ENCODE results near the gene DHH.
"Not testable (repeated sequence)": the region's sequence is repeated elsewhere in the genome, so short reads cannot be mapped to it uniquely, and the experiment has no call there.

Gene DHH

DNA sequence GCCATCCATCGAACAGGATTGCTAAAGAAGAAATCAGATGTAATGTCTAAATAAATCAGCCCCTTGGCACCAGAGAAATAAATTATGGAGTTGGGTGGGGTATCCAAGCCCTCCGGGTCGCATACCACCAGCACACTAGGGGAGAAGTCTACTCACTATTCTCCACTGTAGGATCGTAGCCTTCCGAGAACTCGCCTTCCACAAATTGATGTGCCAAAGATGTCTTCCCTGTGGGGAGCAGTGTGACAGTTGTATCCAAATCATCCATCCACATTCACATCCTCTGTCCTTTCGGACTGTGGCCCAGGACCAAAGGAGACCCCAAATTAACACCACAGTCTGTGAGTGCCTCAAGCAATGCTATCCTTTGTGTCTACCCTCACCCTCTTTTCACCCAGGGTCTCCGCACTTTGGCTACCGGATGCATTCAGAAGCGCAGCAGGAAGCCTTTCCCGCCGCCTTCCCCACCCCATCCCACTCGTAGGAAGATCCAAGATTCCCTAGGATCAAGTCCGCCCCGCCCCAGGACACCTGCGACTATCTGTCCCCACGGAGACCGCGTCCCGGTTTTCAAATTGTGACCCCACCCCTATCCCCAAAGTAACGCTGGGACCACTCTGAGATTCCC is 25.6 kb downstream of the DHH start:
- no peak for DNase-seq

DNA sequence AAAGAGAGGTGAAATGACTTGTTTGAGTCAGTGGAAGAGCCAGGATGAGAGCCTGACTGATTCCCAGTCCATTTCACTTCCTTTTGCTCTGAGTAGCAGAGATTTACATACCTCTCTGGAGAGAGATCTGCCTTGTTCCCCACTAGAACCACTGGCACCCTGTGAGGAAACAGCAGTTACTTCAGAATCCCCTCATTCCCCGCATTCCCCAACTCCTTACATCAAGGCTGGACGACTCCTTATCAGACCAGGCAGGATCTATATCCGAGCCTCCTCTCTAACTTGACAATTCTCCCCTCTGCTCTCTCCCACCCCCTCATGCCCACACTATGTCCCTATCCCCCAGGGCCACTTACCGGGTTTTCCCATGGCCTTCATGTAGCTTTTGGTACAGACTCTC is 28.5 kb downstream of the DHH start:
- no peak for DNase-seq

DNA sequence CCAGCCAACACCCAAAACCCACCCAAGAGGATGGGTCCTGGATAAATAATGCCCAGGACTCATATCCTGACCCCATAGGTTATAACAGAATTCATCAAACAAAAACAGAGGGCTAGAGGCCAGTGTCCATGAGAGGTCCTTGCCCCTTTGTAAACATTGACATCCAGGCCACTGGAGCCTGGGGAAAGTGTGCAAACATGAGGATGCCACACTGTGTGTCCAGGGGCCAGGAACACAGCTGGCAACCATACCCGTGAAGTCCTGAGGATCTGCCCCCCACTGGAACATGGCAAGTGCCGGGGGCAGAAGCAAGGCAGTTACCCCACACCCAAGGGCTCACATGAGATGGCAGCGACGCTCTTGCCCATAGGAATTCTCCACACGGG is 29.8 kb downstream of the DHH start:
- DNase-seq, result no peak

DNA sequence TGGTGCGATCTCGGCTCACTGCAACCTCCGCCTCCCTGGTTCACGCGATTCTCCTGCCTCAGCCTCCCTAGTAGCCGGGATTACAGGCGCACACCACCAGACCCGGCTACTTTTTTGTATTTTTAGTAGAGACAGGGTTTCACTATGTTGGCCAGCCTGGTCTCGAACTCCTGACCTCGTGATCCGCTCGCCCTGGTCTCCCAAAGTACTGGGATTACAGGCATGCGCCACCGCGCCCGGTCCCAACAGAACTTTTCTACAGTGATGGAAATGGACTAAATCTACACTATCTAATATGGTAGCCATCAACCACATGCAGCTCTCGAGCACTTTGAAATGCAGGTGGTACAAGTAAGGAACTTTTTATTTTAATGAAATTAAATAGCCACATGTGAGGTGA is 32.7 kb downstream of the DHH start:
- DNase-seq, result not testable (repeated sequence)

DNA sequence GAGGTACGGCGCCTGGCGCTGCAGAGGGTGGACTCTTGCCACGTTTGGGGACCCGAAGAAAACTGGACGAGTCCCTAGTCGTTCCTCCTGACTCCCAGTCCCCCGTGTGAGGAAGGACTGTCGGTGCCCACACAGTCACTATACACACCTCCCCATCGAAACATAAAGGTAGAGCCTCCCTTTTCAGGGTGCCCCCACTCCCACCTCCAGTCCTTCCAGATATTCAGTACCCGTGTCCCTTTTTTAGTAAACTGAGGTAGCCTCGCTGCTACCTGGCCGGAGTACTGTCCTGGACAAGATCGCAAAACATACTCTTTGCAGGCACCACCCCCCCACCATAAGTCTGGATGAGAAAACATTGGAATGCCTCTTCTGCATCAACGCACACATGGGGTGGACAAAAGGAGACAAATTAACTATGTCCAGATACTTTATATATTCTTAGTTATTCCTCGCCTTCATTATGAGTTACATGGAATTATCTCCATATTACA is 33.4 kb downstream of the DHH start:
- DNase-seq, result no peak

DNA sequence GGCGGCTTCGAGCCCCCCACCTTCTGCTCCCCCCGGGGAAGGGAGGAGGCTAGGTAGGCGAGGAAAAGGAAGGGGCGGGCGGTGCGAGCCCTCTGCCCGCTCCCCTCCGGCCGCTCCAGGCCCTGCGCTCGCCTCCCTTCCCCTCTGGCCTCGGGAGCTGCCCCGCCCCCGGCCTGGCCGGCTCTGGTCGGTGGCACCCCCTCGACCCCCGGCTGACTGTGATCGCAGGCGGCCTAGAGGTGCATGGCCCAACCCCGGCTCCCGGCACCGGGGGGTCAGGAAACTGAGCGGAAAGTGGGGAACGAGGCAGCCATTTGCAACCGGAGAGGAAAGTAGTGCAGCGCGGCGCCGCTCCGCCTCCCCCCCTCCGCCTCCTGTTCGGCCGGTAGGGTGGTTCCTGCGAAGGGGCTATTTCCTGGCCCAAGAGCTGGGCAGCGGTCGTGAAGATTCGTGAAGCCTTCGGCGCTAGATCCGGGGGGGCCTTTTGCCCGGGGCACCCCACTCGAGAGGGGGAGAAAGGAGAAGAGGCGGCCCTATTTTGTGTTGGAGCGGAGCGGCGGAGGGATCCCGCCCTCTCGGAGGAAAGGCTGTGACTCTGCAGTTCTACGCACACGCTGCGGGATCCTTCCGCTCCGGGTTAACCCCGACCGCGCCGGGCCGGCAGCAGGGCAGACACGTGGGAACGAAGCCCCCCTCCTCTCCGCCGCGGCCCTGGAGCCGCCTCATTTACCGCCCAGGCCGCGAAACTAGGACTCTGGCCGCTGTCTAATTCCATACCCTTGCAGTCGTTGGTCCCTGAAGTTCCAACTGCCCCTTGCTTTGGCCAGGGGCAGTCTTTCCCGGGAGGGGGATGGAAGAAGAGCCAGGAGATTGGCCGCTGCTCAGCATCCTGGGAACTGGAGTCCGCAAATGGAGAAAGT is 34.1 kb downstream of the DHH start, which contains the start of gene KMT2D:
Gene KMT2D, minus strand, starts transcription at position 558 of the 920 bp plus-strand sequence. CDS start 5,470 bp downstream, outside the sequence.
- peak; percentile 95 for DNase-seq

DNA sequence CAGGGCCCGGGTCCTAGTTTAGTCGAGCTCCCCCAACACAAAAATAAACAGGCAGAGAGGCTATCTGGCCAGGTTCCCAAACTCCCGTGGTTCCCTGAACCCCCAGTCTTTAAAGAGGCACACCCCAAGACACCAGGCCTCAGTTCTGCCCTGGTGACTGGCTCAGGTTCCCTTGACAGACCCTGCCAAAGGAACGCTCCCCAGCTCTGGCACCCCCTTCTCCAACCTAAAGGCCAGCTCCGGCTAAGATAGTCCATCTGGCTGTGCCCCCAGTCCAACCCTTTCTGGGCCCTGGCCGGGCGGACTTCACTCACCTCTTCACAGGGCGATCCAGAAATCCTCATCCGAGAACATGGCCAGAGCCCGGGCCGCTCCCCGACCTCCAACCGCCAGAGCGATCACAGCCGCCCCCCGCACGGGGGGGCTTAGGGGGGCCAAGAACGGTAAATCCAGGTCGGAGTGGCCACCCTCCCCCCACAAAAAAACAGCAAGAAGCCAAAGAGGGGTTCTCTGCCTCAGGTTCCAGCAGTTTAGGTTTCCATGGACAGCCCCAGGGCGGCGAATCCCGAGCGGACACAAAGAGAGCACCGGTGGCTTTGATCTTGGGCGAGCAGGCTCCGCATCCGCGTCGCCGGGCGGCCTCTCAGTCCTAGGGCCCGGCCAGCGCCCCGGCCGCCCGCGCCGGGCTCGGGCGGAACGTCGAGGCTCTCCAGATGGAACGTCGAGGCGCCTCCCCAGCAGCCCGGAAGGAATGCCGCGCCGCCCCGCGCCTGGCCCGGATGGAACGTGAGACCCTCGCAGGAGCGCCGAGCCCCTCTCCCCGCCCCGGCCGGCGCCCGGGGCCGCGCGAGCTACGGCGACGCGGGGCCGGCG is 35.1 kb downstream of the DHH start:
- DNase-seq, result no peak

DNA sequence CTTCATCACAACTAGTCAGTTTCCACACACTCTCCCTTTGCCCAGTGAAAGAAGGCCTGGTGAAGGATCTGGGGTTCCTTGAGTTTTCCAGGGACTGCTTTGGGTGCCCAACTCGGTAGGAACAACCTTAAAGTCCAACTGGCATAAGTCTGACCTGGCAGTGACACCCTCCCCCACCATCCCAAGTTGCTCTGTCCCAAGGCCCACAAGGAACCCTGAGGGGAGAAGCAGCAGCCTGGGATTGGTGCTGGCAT is 35.6 kb downstream of the DHH start:
- DNase-seq, result no peak

DNA sequence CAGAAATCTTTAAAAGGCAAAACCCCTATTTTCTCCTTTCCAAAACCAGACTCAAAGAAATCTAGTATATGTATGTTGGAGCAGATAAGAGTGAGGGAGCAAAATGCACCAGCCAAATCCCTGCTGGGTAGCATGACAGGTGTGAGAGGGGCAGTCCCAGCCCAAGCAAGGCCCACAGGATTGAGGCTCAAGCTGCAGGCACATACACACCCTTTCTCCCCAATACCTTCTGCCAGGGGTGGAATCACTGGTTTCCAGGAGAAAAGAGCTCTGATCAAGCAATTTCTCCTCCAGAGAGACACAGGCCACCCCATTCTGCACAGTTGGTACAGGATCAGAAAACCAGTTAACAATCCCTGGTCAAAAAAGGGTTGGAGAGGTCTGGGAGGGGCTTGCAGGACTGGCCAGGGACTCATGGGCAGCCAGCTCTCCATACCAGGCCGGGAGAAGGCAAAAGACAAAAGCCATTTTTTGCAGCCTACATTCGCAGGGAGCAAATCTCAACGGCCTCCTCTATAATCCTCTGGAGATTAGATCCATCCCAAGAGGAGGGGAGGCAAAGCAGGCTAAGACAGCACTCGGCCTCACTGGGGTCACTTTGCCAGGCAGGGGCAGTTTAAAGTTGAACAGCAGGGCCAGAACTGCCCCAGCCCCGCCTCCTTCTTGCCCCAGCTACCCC is 36.1 kb downstream of the DHH start:
- DNase-seq, result no peak

DNA sequence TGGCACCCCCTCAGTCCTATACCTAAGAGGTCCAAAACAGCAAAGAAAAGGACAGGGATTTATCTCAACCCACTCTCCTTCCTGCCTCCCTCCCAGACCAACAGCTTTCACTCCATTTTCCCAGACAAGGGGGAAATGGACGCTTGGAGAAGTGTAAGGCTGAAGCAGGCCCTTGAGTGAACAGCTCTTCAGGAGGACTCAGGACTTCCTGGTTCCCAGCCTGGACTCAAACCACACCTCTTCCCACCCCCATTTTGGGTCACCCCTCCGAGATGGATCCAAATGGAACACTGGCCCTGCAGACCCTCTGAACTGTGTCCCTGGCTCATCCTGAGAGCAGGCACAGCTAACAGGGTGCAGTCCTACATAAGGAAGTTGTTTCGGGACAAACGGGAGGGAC is 36.7 kb downstream of the DHH start:
- no peak for DNase-seq

DNA sequence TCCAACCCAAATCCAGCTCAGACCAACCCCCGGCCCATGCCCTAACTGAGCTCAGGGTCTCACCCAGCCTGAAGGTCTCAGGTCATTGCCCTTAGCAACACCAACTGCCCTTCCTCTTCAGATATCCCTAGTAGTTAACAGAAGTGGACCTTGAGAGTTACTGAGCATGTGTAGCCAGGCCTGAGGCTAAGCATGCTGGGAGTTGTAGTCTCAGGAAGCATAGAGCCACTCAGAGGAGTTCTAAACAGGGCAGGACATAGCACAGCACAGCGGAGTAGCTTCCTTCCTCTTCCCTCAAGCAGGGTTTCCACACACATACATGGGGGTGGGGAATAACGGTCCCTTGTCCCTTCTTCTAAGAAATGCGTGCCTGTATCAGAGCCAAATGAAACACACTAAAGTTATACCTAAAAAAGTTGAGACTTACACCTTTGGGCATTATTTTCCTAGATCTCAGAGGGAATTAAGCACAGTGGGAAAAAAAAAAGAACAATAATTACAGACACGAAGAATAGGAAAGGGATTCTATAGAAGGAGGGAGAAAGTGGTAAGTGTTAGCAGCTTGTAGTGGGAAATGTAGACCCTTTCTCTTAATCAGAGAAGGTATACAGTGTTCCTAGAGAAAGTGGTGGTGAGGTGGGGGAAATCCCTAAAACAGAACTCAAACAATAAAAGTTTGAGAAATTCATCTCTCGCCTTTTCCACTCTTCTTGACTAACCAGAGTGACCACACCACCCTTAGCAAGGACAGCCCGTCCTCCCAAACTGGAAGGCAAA is 38.4 kb downstream of the DHH start:
- DNase-seq, result peak; percentile 75

DNA sequence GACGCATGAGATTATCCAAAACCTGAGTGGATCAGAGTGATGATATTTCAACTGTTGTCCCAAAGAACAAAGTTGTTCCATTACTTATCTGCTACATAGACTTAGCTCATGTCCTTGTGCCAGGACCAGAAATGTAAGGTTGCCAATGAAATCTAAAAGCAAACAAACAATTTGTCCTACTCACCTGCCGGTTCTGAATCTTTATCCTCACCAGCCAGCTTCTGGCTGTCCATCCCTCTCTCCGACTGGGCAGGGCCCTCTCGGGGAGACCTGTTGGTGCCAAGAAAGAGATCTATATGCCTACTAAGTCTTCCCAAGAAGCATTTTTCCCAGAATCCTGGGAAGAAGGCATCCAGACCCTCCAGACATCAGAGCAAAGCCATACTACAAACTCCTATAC is 39.5 kb downstream of the DHH start:
- no peak for DNase-seq

DNA sequence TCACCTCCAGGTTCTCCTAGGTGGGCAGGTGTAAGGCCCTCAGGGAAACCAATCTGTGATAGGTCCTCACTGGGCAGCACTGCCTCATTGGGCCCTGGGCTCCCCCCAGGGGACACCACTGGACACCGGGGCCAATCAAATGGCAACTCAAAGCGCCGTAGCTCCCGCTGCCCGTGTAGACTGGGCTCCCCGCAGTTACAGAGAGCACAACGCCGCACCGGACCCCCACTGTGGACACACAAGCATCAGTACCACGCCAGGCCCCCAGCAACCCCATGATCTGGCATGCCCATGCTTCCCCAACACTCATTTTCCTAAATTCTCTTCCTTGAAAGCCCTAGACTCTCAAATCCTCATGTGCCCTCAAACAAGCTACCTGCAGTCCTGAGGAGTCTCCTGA is 40.1 kb downstream of the DHH start:
- DNase-seq, result no peak

DNA sequence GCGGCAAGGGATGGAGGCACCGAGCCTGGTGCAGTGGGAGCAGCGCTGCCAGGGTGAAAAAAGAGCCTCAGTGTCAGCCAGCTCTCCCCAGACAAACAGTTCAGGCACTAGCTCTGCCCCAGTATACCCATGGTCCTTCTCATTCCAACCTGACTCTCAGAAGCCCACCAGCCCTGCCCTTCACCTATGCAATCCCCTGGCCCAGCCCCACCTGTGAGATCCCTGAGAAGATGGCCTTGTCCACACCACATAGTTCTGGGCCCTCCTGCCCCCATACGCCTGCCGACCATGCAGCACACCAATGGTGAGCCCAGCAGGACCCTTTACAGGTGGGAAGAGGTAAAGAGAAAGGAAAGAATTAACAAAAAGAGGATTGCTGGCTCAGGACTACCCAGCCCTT is 40.5 kb downstream of the DHH start:
- no peak for DNase-seq

DNA sequence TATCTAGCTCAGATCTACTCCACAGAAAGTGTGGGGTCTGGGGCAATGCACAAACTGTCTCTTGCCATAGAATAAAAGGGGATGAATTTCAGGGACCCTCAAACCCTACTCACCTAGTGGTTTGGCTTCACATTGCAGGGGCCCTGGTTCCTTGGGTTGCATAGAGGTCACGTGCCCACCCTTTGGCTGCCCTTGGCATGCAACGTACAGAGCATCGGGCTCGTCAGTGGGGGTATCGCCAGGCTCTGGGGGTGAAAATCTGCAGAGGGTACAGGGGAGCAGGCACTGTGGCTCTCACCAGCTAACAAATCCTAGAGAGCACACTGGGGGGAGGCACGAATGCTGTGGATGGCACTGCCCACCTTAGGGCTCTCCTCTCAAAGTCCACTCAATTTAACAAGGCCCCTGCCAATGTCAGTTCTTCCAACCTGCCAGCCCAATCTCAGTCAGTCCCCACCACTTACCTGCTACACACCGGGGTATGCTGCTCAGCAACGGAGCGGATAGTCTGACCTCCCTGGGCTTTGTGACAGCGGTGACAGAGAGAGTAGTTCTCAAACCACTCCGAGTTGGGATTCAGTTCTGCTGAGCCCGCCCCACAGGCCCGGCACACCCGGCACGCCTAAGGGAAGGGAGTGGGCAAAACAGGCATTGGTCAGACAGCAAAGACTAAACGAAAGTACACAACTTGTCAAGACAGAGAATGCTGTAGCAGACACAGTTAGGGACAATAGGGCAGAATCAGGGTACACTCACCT is 42.0 kb downstream of the DHH start:
- no peak for DNase-seq

DNA sequence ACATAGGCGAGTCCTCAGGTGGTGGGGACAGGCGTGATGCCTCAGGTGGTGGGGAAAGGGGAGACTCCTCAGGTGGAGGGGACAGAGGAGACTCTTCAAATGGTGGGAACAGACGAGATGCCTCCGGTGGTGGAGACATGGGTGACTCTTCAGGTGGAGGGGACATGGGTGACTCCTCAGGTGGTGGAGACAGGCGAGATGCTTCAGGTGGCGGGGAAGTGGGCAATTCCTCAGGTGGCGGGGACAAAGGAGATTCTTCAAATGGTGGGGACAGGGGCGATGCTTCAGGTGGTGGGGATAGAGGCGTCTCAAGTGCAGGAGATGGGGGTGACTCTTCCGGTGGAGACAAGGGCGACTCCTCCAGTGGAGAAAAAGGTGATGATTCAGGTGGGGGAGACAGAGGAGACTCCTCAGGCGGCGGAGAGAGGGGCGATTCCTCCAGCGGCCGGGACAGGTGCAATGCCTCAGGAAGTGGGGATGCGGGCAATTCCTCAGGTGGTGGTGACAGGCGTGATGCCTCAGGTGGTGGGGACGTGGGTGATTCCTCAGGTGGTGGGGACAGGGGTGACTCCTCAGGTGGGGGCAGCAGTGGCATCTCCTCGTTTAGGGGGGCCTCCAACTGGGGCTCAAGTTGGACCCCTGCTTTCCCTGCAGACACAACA is 42.7 kb downstream of the DHH start:
- no peak for DNase-seq

DNA sequence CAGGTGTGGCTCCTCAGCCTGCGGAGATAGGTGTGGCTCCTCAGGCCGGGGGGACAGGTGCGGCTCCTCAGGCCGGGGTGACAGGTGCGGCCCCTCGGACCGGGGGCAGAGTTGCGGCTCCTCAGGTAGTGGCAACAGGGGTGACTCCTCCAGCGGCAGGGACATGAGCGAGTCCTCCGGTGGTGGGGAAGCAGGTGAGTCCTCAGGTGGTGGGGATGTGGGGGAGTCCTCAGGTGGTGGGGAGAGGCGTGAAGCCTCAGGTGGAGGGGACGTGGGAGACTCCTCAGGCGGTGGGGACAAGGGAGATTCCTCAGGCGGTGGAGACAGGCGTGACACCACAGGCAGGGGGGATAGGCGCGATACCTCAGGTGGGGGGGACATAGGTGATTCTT is 43.2 kb downstream of the DHH start:
- DNase-seq, result no peak

DNA sequence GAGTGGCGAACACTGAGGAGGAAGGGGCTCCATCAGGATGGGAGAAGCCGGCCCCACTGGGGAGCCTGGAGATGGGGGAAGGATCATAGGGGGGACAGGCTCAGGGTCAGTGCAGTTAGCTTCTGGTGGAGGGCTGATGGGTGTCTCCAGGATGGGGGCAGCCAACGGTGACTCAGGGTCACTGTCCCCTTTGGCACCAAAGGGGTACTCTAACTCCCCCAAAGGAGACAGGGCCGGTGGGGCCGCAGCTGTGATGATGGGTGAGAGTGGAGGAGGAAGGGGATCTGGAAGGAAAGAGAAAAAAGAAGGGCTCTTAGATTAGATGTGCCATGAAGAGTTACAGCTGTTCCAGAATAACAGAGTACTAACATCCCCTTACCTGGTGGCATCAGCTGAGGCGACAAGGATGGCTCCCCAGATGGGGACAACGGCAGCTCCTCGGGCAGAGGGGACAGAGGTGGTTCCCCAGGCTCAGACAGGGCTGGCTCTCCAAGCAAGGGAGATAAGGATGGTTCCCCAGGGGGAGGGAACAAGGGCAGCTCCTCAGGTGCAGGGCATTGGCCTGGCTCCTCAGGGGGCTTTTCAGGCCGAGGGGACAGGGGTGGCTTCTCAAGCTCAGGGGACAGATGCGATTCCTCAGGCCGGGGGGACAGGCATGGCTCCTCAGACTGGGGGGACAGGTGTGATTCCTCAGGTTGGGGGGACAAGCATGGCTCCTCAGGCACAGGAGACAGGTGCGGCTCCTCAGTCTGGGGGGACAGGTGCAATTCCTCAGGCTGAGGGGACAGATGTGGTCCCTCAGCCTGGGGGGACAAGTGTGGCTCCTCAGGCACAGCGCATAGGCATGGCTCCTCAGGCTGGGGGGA is 43.9 kb downstream of the DHH start:
- no peak for DNase-seq

DNA sequence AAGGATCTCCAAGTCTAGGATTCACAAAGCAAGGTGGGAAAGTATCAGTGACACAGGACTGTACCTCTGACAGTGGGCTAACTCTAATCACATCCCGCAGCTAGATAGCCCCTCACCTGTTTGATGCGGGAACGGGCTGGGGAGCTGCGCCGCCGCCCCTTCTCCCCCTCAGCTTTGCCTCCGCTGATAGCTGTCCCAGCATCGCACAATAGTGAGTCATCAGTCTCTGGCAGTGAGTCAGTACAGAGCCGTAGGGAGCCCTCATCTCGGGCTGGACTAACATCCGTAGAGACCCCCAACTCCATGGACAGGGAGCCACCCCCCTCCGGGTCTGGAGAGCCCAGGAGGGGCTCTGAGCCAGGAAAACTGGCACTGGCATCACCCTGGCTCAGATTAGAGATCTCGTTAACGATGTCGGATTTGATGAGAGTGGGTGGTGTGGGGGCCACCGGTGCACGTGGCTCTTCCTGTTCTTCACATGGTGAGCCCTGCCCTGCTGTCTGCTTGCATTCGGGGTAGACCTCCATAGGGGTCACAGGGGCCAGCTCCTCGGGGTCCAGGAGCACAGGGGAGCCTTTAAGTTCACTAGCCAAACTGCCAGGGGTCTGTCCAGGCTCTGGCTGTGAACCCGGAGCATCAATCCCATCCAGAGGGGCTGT is 44.9 kb downstream of the DHH start:
- no peak for DNase-seq
